PC-9 (cell line): Measurements from ENCODE around the gene ADAMTSL5. TPM values are rescaled to one million over a fixed set of nuclear protein-coding genes. Genes with fewer than 3 reads are reported as not detected.

Experiments used
- BruUV-seq: library from RNA; stranded (reverse); fragments of 400-500 nt; replicated peaks from 2 replicates; lab custom pipeline; 2021; lab: Mats Ljungman, UMichigan
- CTCF ChIA-PET: fragments of 300-600 bp; sonication (Branson Sonifier 250); formaldehyde crosslinking; loops from one replicate; lab custom pipeline; 2022; ENCODE audit warnings: antibody characterized with exemption; lab: Charles Lee
- POLR2A ChIA-PET: fragments of 300-600 bp; sonication (Branson Sonifier 250); formaldehyde crosslinking; loops from one replicate; lab custom pipeline; 2022; ENCODE audit warnings: antibody characterized with exemption; ENCODE audit not compliant: unreplicated experiment; lab: Charles Lee
- DNase-seq, 2 experiments: peaks; one replicate each; pipeline versions ENCODE4 v3.0.0 to v3.0.0-alpha.2; 2015 to 2022; ENCODE audit warnings: mixed read lengths in 1 of 2
- H2AFZ ChIP-seq: fragments of 200-600 bp; sonication (generic); 2 replicates; pipeline ENCODE4 v1.8.1; 2017; ENCODE audit warnings: antibody characterized with exemption
- H3F3A ChIP-seq: fragments of 200-600 bp; sonication (generic); 2 replicates; pipeline ENCODE4 v1.8.1; 2017; ENCODE audit warnings: antibody characterized with exemption, mild to moderate bottlenecking, low read depth; ENCODE audit not compliant: insufficient read depth
- H3K27ac ChIP-seq: fragments of 200-600 bp; sonication (generic); 2 replicates; pipeline ENCODE4 v1.6.1; 2016; ENCODE audit warnings: mixed run types
- H3K27me3 ChIP-seq: fragments of 200-600 bp; sonication (generic); 2 replicates; pipeline ENCODE4 v1.6.1; 2016; ENCODE audit warnings: low read depth, mixed run types; ENCODE audit not compliant: insufficient read depth
- H3K36me3 ChIP-seq: fragments of 200-600 bp; sonication (generic); 2 replicates; pipeline ENCODE4 v1.6.1; 2016; ENCODE audit warnings: low read depth, mixed run types
- H3K4me1 ChIP-seq: fragments of 200-600 bp; sonication (generic); replicated peaks from 2 replicates; pipeline ENCODE4 v1.6.1; 2016; ENCODE audit warnings: mixed run types; ENCODE audit not compliant: insufficient read depth
- H3K4me2 ChIP-seq: fragments of 200-600 bp; sonication (generic); 2 replicates; pipeline ENCODE4 v1.6.1; 2017; ENCODE audit warnings: mixed run types
- H3K4me3 ChIP-seq: fragments of 200-600 bp; sonication (generic); 2 replicates; pipeline ENCODE4 v1.6.1; 2016; ENCODE audit warnings: mixed run types
- H3K79me2 ChIP-seq: fragments of 200-600 bp; sonication (generic); 2 replicates; pipeline ENCODE4 v1.6.1; 2017; ENCODE audit warnings: low read depth, mixed run types
- H3K9me2 ChIP-seq: fragments of 200-600 bp; sonication (generic); 2 replicates; pipeline ENCODE4 v1.8.1; 2017; ENCODE audit warnings: mild to moderate bottlenecking; ENCODE audit not compliant: insufficient read depth
- H3K9me3 ChIP-seq: fragments of 200-600 bp; sonication (generic); 2 replicates; pipeline ENCODE4 v1.8.1; 2016; ENCODE audit warnings: low read depth; ENCODE audit not compliant: insufficient read depth
- H4K20me1 ChIP-seq: fragments of 200-600 bp; sonication (generic); 2 replicates; pipeline ENCODE4 v1.8.1; 2017; ENCODE audit not compliant: insufficient read depth
- CTCF ChIP-seq: fragments of 200-600 bp; sonication (generic); conservative IDR thresholded peaks from 2 replicates; pipeline ENCODE4 v1.6.1; 2017; ENCODE audit warnings: mixed run types, antibody characterized with exemption, mild to moderate bottlenecking, moderate library complexity
- EZH2 ChIP-seq: fragments of 200-600 bp; sonication (generic); IDR thresholded peaks from 2 replicates; pipeline ENCODE4 v1.8.0; 2017; ENCODE audit warnings: antibody characterized with exemption, low read depth
- intact Hi-C: fragments of 100-400 bp; cut with micrococcal nuclease; formaldehyde crosslinking; loops from one replicate; pipeline ENCODE4 v1.10.0; 2022; ENCODE audit not compliant: unreplicated experiment
- total RNA-seq: library from RNA; stranded (reverse); gene quantifications from 2 replicates; pipeline ENCODE4 v1.2.3, GENCODE V29; 2021

The ADAMTSL5 gene
- total RNA-seq, 1 experiment from 2014 or later, result 13.6 TPM

- ChIA-PET POLR2A (no interaction called here), CTCF (no interaction called here)
- Histone ChIP-seq H2AFZ (no peak overlapping the region), H4K20me1 (peaks cover 8% of the 10 kb centered on the region), H3K9me2 (no peaks in the 10 kb centered on the region), H3K27me3 (no peaks in the 10 kb centered on the region), H3K9me3 (no peaks in the 10 kb centered on the region), H3K27ac (no peak overlapping the region), H3F3A (peaks cover 5% of the 10 kb centered on the region; the same call in 1 of the 2 replicates), H3K36me3 (no peaks in the 10 kb centered on the region), H3K4me3 (no peak overlapping the region), H3K4me1 (0 out of 2 replicates have a peak, but pooled peaks cover 9% of the 10 kb centered on the region), H3K79me2 (peaks cover 11% of the 10 kb centered on the region; the same call in 1 of the 2 replicates), H3K4me2 (no peak overlapping the region)
- TF ChIP-seq EZH2 (no peak), CTCF (no peak)
- no peak for DNase-seq
- intact Hi-C loops, result no loop called here
- BruUV-seq, result no TSS peak
These were observed 39.6 kb downstream of the ADAMTSL5 start for GRCh38 chr19:1473085-1473851.

GRCh38 chr19:1472231-1473084 lies 40.4 kb downstream of the ADAMTSL5 start:
- Histone ChIP-seq H4K20me1 (peaks cover 8% of the 10 kb centered on the region), H3K4me2 (no peak overlapping the region), H3K4me3 (no peak overlapping the region), H3K4me1 (0 out of 2 replicates have a peak, but pooled peaks cover 3% of the 10 kb centered on the region), H2AFZ (no peak overlapping the region), H3K9me2 (no peaks in the 10 kb centered on the region), H3K9me3 (no peaks in the 10 kb centered on the region), H3K27ac (no peak overlapping the region), H3K36me3 (no peaks in the 10 kb centered on the region), H3K27me3 (no peaks in the 10 kb centered on the region), H3K79me2 (0 out of 2 replicates have a peak, but pooled peaks cover 6% of the 10 kb centered on the region), H3F3A (peaks cover 5% of the 10 kb centered on the region; the same call in 1 of the 2 replicates)
- CTCF ChIA-PET, result no interaction called here
- no peak for TF ChIP-seq CTCF
- no peak for TF ChIP-seq EZH2
- POLR2A ChIA-PET, result no interaction called here
- BruUV-seq, result no TSS peak
- intact Hi-C loops, result no loop called here
- no peak for DNase-seq

GRCh38 chr19:1471515-1472160 lies 41.2 kb downstream of the ADAMTSL5 start:
- Histone ChIP-seq H3F3A (no peaks in the 10 kb centered on the region), H3K27me3 (no peaks in the 10 kb centered on the region), H3K9me3 (no peaks in the 10 kb centered on the region), H4K20me1 (peaks cover 4% of the 10 kb centered on the region), H3K36me3 (no peaks in the 10 kb centered on the region), H3K4me2 (peak overlapping the region; percentile 55; the same call in 1 of the 2 replicates), H3K79me2 (0 out of 2 replicates have a peak, but pooled peaks cover 2% of the 10 kb centered on the region), H2AFZ (no peak overlapping the region), H3K9me2 (no peaks in the 10 kb centered on the region), H3K4me3 (no peak overlapping the region), H3K4me1 (no peaks in the 10 kb centered on the region), H3K27ac (no peak overlapping the region)
- intact Hi-C loops, result no loop called here
- ChIA-PET CTCF (no interaction called here), POLR2A (interaction anchor here (0.5 kb wide), 1 partner anchor 57 kb away, joined by 5 read pairs; no protein-coding TSS in a partner anchor)
- no peak for DNase-seq
- TF ChIP-seq CTCF (no peak), EZH2 (no peak)
- no TSS peak for BruUV-seq
